Activated CD8-positive, alpha-beta memory T cell treated with anti-CD3 and anti-CD28 coated beads, Interleukin-2, amount 50 U/mL, for 24 hours (primary cell): Measurements from ENCODE around the gene ZNF385B.
"Not testable (repeated sequence)": the region's sequence is repeated elsewhere in the genome, so short reads cannot be mapped to it uniquely, and the experiment has no call there.

Experiments
- DNase-seq: peaks from one replicate; pipeline ENCODE4 v3.0.0-alpha.2; 2020; ENCODE audit errors: extremely low read depth

The ZNF385B gene

GRCh38 chr2:179677746-179678505 is 183.5 kb downstream of the ZNF385B start:
- DNase-seq: no peak

- DNase-seq: no peak
Observed at GRCh38 chr2:179677077-179677688, 184.2 kb downstream of the ZNF385B start.

- DNase-seq: no peak
Observed at GRCh38 chr2:179675435-179675834, 186.0 kb downstream of the ZNF385B start.

- DNase-seq: no peak
Observed at GRCh38 chr2:179671043-179671981, 190.1 kb downstream of the ZNF385B start.

GRCh38 chr2:179669196-179669595 is 192.2 kb downstream of the ZNF385B start:
- no peak for DNase-seq

GRCh38 chr2:179664972-179665812 is 196.2 kb downstream of the ZNF385B start:
- no peak for DNase-seq

- no peak for DNase-seq
Observed at GRCh38 chr2:179661986-179662385, 199.4 kb downstream of the ZNF385B start.

- DNase-seq: no peak
Observed at GRCh38 chr2:179657068-179657595, 204.3 kb downstream of the ZNF385B start.

- no peak for DNase-seq
Observed at GRCh38 chr2:179655627-179656026, 205.8 kb downstream of the ZNF385B start.

GRCh38 chr2:179654806-179655205 is 206.6 kb downstream of the ZNF385B start:
- DNase-seq: no peak

- DNase-seq: no peak
Observed at GRCh38 chr2:179652296-179652695, 209.1 kb downstream of the ZNF385B start.

GRCh38 chr2:179650420-179650819 is 211.0 kb downstream of the ZNF385B start:
- no peak for DNase-seq

- DNase-seq: no peak
Observed at GRCh38 chr2:179646862-179647587, 214.4 kb downstream of the ZNF385B start.

GRCh38 chr2:179646173-179646769 is 215.1 kb downstream of the ZNF385B start:
- no peak for DNase-seq

- DNase-seq: no peak
Observed at GRCh38 chr2:179645047-179645446, 216.4 kb downstream of the ZNF385B start.

GRCh38 chr2:179642462-179642861 is 218.9 kb downstream of the ZNF385B start:
- DNase-seq: no peak

GRCh38 chr2:179636995-179637394 is 224.4 kb downstream of the ZNF385B start:
- DNase-seq: no peak

GRCh38 chr2:179636100-179636980 is 225.1 kb downstream of the ZNF385B start:
- DNase-seq: no peak

GRCh38 chr2:179631769-179632385 is 229.5 kb downstream of the ZNF385B start:
- not testable (repeated sequence) for DNase-seq
